GM21528 (cell line): ENCODE data around the gene SLC4A1.

Source experiments
- ATAC-seq: cut with Tn5 transposase; IDR thresholded peaks from one replicate; pipeline ENCODE4 v1.9.1; 2021; ENCODE audit warnings: mild to moderate bottlenecking, moderate library complexity; ENCODE audit not compliant: unreplicated experiment, low FRiP score

The SLC4A1 gene

DNA sequence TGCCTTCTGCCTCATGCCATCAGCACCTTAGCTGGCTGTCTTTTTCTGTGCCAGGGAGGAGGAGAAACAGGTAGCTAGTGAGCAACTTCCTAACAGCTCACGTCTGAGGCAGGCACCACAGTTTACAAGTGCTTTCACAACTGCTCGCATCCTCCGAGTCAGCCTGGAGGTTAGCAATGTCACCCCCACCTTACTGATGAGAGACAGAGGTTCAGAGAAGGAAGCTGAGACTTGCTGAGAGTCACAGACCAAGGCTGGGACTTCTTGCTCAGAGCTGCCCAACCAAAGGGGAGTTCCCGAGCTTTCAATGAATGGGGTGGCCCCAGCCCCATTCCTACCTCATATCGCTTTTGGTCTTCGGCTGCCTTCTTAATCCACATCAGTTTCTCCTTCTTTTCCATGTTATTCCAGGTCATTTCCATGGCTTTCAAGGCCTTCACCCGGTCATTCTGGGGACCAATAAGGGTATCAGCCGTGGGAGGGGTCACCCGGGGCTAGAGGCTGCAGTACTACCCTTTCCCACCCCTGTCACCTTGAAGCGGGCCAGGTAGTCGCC, 58.1 kb downstream of the SLC4A1 start:
- ATAC-seq, result no peak

- no peak for ATAC-seq
Measured at GRCh38 chr17:44207743-44208142, 60.2 kb downstream of the SLC4A1 start.

GRCh38 chr17:44207319-44207718, 60.6 kb downstream of the SLC4A1 start:
- ATAC-seq, result no peak

GRCh38 chr17:44206825-44207155, 61.1 kb downstream of the SLC4A1 start:
- ATAC-seq, result no peak

- no peak for ATAC-seq
Measured at GRCh38 chr17:44205962-44206824, 61.7 kb downstream of the SLC4A1 start.

GRCh38 chr17:44204441-44204882, 63.5 kb downstream of the SLC4A1 start:
- ATAC-seq, result no peak

DNA sequence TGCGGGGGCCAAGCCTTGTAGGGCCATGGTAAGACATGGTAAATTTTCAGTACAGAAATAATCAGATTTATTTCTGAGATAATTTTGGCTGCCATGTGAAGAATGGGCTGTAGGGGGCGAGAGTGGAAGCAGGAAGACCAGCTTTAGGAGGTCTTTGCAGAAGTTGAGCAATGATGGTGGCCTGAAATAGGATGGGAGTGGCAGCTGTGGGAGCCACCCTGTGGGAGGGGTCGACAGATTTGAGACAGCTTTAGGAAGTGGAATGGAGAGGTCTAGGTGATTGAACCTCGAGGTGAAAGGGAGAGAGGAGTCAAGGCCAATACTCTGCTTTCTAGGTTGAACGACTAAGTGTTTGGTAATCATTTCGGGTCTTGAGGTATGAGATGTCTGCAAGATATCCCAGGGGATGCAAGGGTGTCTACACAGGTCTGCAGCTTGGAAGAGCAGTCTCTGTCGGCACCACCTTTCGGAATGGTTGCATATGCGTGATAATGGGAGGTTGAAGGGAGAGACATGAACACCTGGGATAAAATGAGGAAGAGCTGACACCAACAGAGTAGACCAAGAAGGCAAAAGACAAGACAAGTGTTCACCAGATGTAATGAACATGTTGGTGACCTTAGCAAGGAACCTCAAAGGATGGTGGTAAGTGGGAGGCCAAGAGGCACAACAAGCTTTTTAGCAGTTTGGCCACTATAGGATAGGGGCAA, 64.0 kb downstream of the SLC4A1 start:
- ATAC-seq, result no peak

- no peak for ATAC-seq
Measured at GRCh38 chr17:44202756-44203155, 65.2 kb downstream of the SLC4A1 start.

DNA sequence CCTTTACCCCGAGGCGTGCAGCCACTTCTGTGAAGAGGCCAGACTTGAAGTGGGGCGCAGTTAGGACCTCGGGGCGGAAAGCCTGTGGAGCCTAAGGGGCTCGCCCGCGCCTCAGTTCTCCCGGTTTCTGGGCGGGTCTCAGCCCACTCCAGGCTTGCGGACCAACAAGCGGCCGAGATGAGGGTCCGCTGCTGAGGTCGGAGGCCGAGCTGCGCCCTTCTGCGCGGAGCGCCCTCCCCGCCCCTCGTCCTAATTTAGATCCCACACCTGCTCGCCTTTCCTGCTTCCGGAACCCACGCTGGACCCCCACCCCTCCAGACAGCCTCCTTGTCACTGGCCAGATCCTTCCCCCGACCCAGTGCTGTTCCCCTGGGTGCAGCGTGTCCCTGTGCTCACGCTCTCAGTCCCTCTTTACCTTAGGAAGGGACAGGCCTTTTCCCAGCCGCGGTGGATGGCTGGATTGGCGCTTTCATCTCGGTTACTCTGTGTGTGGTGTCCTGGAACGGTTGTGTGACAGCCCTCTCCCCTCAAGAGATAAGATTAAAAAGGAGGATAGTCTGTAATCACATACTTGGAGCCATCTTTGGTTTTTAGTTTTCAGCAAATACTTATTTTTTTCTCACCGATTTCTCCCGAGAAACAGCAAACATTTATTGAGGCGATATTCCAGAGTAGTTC, 67.3 kb downstream of the SLC4A1 start:
- no peak for ATAC-seq

DNA sequence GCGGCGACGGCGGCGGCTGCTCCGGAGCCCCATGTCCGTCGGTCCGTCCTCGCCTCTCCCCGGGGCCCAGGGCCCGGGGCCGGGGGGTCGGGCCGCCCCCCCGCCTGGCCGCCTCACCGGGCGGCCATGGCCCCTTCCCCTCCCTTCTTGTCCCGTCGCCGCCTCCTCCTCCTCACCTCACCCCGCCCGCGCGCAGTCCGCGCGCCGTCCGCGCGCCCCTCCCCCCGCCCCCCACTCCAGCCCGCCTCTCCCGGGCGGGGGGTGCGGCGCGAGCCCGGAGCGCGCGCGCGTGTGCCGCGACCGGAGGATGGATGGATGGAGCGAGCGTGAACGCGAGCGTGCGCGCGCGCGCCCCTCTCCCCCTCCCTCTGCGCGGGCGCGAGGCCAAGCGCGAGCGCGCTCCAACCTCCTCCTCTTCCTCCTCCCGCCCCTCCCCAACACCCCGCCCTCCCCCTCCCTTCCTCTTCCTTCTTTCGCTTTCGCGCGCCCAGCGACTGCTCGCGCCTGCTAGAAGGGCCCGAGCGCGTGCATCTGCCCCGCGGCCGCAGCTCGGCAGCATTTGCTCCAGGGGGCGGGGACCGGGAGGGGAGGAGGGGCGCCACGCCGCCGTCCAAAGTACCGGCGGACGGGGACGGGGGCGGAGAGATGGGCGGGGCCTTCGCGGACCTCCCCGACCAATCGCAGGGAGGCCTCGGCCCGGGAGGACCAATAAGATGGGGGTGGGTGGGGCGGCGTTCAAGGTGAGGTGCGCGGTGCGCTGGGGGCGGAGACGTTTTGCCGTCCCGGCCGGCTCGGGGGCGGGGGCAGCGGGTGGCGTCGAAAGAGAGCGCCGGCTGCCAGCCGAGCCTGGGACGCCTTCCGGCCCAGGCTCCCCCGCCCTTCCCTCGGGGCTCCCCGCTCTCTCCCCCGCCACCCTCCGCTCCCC, 68.1 kb downstream of the SLC4A1 start, which contains the start of gene ATXN7L3:
Gene ATXN7L3, minus strand, starts transcription at position 332 of the 925 bp plus-strand sequence. CDS start 1,814 bp downstream, outside the sequence.
- peak; percentile 58 for ATAC-seq

DNA sequence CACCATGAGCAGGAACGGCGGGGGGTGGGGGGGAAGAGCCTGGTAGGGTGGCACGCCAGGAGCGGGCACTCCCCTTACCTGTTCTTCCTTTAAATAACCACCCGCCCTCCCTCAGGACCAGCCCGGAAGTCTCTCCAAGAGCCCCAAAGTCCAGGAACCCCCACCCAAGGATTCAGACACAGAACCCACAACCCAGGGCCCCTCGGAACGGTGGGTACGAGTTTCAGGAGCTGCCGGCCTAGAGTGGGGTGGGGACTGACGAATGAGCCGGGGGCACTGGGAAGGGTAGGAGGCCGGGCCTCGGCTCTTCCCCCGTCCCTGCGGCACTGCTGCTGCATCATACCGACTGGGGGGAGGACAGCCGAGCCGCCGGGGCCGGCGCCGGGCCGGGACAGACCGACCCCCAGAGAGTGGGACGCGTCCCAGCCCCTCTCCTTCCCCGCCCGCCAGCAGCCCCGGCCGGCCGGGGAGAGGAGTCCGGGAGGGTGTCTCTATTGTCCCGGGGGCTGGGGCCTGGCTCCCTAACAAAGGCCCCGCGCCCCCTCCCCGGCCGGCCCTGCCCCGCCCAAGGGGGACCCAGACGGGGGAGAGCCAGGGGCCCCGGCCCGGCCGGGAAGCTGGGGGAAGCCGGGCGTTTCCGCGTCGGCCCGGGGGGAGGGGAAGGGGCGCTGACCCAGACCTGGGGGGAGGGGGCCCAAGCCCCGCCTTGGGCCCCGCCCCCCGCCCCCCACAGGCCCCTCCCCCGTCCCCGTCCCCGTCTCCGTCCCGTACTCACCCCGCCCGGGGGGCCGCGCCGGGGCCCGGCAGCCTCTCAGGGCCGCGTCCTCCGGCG, 69.0 kb downstream of the SLC4A1 start:
- peak; percentile 15 for ATAC-seq
